A549 (cell line): ENCODE results near the gene GZMM. TPM values are rescaled to one million over a fixed set of nuclear protein-coding genes. Genes with fewer than 3 reads are reported as not detected.
A peak's percentile ranks its signal among the peaks of the same experiment; 100 is the strongest.

Experiments used
- ATAC-seq, 2 experiments: fragments of 200-7000 bp in 1 of 2; fragments of >200 bp in 1 of 2; cut with Nextera tagmentation in 1 of 2; cut with Tn5 transposase in 1 of 2; 3 replicates each; pipeline versions ENCODE4 v1.8.0 to v1.9.1; 2018 to 2020; ENCODE audit warnings: mild to moderate bottlenecking in 1 of 2, moderate library complexity in 1 of 2
- CTCF ChIA-PET: fragments of 300-600 bp; sonication (Branson Sonifier 250); formaldehyde crosslinking; extraction: SDS; loops from one replicate; lab custom pipeline; 2021; ENCODE audit warnings: antibody characterized with exemption, inconsistent platforms; lab: Yijun Ruan, JAX
- POLR2A ChIA-PET: fragments of 350-600 bp; formaldehyde crosslinking; extraction: SDS; loops from one replicate; lab custom pipeline; 2021; ENCODE audit warnings: antibody characterized with exemption, inconsistent platforms; lab: Yijun Ruan, JAX
- DNase-seq, 2 experiments: peaks; one replicate each; pipeline versions ENCODE4 v3.0.0 to v3.0.0-alpha.2; 2011 to 2016; ENCODE audit warnings: low read depth in 1 of 2, low spot score in 1 of 2
- FAIRE-seq: peaks from 2 replicates; lab custom pipeline; 2011; peaks lifted over from hg19 to GRCh38; lab: Jason Lieb, UNC
- H3K27ac ChIP-seq, 2 experiments: fragments of >200 bp; sonication (Bioruptor Twin); formaldehyde crosslinking; 3 replicates each; pipeline ENCODE4 v1.5.1; 2016 to 2017
- H3K4me1 ChIP-seq: fragments of >200 bp; sonication (Bioruptor Twin); formaldehyde crosslinking; 3 replicates; pipeline ENCODE4 v1.6.1; 2016
- H3K4me2 ChIP-seq: fragments of >200 bp; sonication (Bioruptor Twin); formaldehyde crosslinking; 3 replicates; pipeline ENCODE4 v1.6.1; 2016
- H3K4me3 ChIP-seq: fragments of >200 bp; sonication (Bioruptor Twin); formaldehyde crosslinking; 3 replicates; pipeline ENCODE4 v1.5.1; 2016
- H3K9me3 ChIP-seq: fragments of >200 bp; sonication (Bioruptor Twin); formaldehyde crosslinking; 3 replicates; pipeline ENCODE4 v1.6.1; 2016
- CHD2 ChIP-seq: fragments of 150-350 bp; IDR thresholded peaks from 2 replicates; pipeline ENCODE4 v1.6.1; 2014; ENCODE audit warnings: low read length; ENCODE audit not compliant: partially characterized antibody
- CHD4 ChIP-seq: fragments of 200-600 bp; sonication (generic); IDR thresholded peaks from 2 replicates; pipeline ENCODE4 v1.6.1; 2016; ENCODE audit warnings: antibody characterized with exemption, mild to moderate bottlenecking, borderline replicate concordance
- ESRRA ChIP-seq: fragments of 150-350 bp; IDR thresholded peaks from 2 replicates; pipeline ENCODE4 v1.6.1; 2014; ENCODE audit warnings: mild to moderate bottlenecking, low read length, borderline replicate concordance
- FOXS1 ChIP-seq: fragments of 250-450 bp; sonication (Bioruptor Pico); IDR thresholded peaks from 2 replicates; pipeline ENCODE4 v1.5.0; 2020; ENCODE audit warnings: mild to moderate bottlenecking, moderate library complexity
- HEYL ChIP-seq: fragments of 250-450 bp; sonication (Bioruptor Pico); IDR thresholded peaks from 2 replicates; pipeline ENCODE4 v1.8.0; 2021; ENCODE audit warnings: mild to moderate bottlenecking, moderate library complexity
- HOXB5 ChIP-seq: fragments of 250-450 bp; sonication (Bioruptor Pico); IDR thresholded peaks from 2 replicates; pipeline ENCODE4 v1.5.0; 2020; ENCODE audit warnings: mild to moderate bottlenecking, moderate library complexity
- JUN ChIP-seq, 2 experiments: fragments of >200 bp; sonication (Bioruptor Twin); formaldehyde crosslinking; IDR thresholded peaks; 2 replicates in 1 of 2; 3 replicates in 1 of 2; pipeline ENCODE4 v1.6.1; 2016 to 2017
- NFE2L2 ChIP-seq: fragments of 150-350 bp; conservative IDR thresholded peaks from 2 replicates; pipeline ENCODE4 v1.6.1; 2014; ENCODE audit warnings: low read length
- NR3C1 ChIP-seq: fragments of >200 bp; sonication (Bioruptor Twin); formaldehyde crosslinking; IDR thresholded peaks from 3 replicates; pipeline ENCODE4 v1.6.1; 2017
- PBX3 ChIP-seq: IDR thresholded peaks from 2 replicates; pipeline ENCODE4 v1.6.1; 2012
- PHF8 ChIP-seq: fragments of 200-600 bp; sonication (generic); IDR thresholded peaks from 2 replicates; pipeline ENCODE4 v1.6.1; 2016; ENCODE audit warnings: low read depth, mild to moderate bottlenecking, antibody characterized with exemption, moderate library complexity, borderline replicate concordance
- REST ChIP-seq: fragments of 200-600 bp; sonication (generic); IDR thresholded peaks from 2 replicates; pipeline ENCODE4 v1.6.1; 2016; ENCODE audit warnings: antibody characterized with exemption, mild to moderate bottlenecking, moderate library complexity
- SREBF2 ChIP-seq: fragments of 450-650 bp; IDR thresholded peaks from 2 replicates; pipeline ENCODE4 v1.6.1; 2014; ENCODE audit warnings: mild to moderate bottlenecking, moderate library complexity
- ZC3H11A ChIP-seq: fragments of 450-650 bp; IDR thresholded peaks from 2 replicates; pipeline ENCODE4 v1.6.1; 2014; ENCODE audit warnings: antibody characterized with exemption, mild to moderate bottlenecking
- WGBS: methylation state at CpG from one replicate; pipeline ENCODE4 v1.1.6; 2017; ENCODE audit errors: missing lambda C conversion rate; 5-methylcytosine and 5-hydroxymethylcytosine counted together
- polyA plus RNA-seq, 4 experiments: library from polyadenylated mRNA; depleted of rRNA in 3 of 4; stranded (reverse); fragments of >200 nt; fragmentation: RNase III in 1 of 4; extraction: RNeasy Plus Mini Kit Qiagen cat#74134 plus additional on column Dnase treatment in 1 of 4; gene quantifications; 2 replicates in 3 of 4; 3 replicates in 1 of 4; pipeline ENCODE4 v1.2.3, GENCODE V29; 2011 to 2017
- TF ChIP-seq, protein P1 (sequence below): IDR thresholded peaks from 2 replicates; pipeline ENCODE4 v1.6.1; 2012; ENCODE audit warnings: low read depth, borderline replicate concordance
- TF ChIP-seq, protein P2 (sequence below): fragments of >200 bp; sonication (Bioruptor Twin); formaldehyde crosslinking; IDR thresholded peaks from 3 replicates; pipeline ENCODE4 v1.5.1; 2016
- TF ChIP-seq, protein P3 (sequence below): fragments of >200 bp; sonication (Bioruptor Twin); formaldehyde crosslinking; IDR thresholded peaks from 3 replicates; pipeline ENCODE4 v1.6.1; 2016

Gene GZMM
- polyA plus RNA-seq, 2 of the 4 experiments (the other 2 are of a cell fraction) = not detected

- no peak for TF ChIP-seq ZC3H11A
- no peak for TF ChIP-seq NFE2L2
- no peak for TF ChIP-seq HOXB5
- TF ChIP-seq, protein P1, sequence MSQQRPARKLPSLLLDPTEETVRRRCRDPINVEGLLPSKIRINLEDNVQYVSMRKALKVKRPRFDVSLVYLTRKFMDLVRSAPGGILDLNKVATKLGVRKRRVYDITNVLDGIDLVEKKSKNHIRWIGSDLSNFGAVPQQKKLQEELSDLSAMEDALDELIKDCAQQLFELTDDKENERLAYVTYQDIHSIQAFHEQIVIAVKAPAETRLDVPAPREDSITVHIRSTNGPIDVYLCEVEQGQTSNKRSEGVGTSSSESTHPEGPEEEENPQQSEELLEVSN = peak; percentile 52; the same call in 1 of the 2 replicates
- TF ChIP-seq HEYL = no peak
- TF ChIP-seq NR3C1 = no peak
- no peak for TF ChIP-seq ESRRA
- TF ChIP-seq JUN (IDR thresholded peaks at IDR 0.05) = peak; percentile 61 to 83; a peak in 4 of 5 replicates
- no peak for TF ChIP-seq SREBF2
- TF ChIP-seq, protein P2, sequence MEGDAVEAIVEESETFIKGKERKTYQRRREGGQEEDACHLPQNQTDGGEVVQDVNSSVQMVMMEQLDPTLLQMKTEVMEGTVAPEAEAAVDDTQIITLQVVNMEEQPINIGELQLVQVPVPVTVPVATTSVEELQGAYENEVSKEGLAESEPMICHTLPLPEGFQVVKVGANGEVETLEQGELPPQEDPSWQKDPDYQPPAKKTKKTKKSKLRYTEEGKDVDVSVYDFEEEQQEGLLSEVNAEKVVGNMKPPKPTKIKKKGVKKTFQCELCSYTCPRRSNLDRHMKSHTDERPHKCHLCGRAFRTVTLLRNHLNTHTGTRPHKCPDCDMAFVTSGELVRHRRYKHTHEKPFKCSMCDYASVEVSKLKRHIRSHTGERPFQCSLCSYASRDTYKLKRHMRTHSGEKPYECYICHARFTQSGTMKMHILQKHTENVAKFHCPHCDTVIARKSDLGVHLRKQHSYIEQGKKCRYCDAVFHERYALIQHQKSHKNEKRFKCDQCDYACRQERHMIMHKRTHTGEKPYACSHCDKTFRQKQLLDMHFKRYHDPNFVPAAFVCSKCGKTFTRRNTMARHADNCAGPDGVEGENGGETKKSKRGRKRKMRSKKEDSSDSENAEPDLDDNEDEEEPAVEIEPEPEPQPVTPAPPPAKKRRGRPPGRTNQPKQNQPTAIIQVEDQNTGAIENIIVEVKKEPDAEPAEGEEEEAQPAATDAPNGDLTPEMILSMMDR = no peak
- no peak for TF ChIP-seq CHD4
- TF ChIP-seq PHF8 = no peak; the same call in none of the 2 replicates
- TF ChIP-seq PBX3 = no peak
These were observed 28.4 kb downstream of the GZMM start, which contains the start of gene BSG (continued) for GRCh38 chr19:572140-572742.

- peak in 1 of 2 experiments; percentile 47 for DNase-seq
- H3K4me1 ChIP-seq = peaks cover 29% of the 10 kb centered on the region
- no peaks in the 10 kb centered on the region for H3K9me3 ChIP-seq
- no peak for FAIRE-seq
- ATAC-seq = peak; percentile 5 to 29; a peak in 3 of 6 replicates
- peak overlapping the region; percentile 97 to 100 for H3K27ac ChIP-seq
- H3K4me3 ChIP-seq = peak overlapping the region; percentile 96
- POLR2A ChIA-PET = interaction anchor here (1.0 to 2.2 kb wide), 4 partner anchors 9 to 41 kb away, joined by 3 to 16 read pairs (median 5); partner anchors contain the start of gene CDC34
- CTCF ChIA-PET = no interaction called here
- 0% methylated on average over 4 of the region's 55 CpGs for WGBS
- H3K4me2 ChIP-seq = peak overlapping the region; percentile 83
- TF ChIP-seq, protein P3, sequence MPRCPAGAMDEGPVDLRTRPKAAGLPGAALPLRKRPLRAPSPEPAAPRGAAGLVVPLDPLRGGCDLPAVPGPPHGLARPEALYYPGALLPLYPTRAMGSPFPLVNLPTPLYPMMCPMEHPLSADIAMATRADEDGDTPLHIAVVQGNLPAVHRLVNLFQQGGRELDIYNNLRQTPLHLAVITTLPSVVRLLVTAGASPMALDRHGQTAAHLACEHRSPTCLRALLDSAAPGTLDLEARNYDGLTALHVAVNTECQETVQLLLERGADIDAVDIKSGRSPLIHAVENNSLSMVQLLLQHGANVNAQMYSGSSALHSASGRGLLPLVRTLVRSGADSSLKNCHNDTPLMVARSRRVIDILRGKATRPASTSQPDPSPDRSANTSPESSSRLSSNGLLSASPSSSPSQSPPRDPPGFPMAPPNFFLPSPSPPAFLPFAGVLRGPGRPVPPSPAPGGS = no peak; the same call in 1 of the 3 replicates
- TF ChIP-seq CHD2 = peak; percentile 62
- no peak for TF ChIP-seq FOXS1 (CRISPR knock-in tag)
- peak; percentile 41; the same call in 1 of the 2 replicates for TF ChIP-seq REST
- TF ChIP-seq PHF8 = peak; percentile 93
- no peak for TF ChIP-seq ZC3H11A
These were observed 29.1 kb downstream of the GZMM start for GRCh38 chr19:572743-573518.
